ENCODE measurements around the gene ARHGAP23.
"Not testable (repeated sequence)": the region's sequence is repeated elsewhere in the genome, so short reads cannot be mapped to it uniquely, and the experiment has no call there.

ARHGAP23 gene

DNA sequence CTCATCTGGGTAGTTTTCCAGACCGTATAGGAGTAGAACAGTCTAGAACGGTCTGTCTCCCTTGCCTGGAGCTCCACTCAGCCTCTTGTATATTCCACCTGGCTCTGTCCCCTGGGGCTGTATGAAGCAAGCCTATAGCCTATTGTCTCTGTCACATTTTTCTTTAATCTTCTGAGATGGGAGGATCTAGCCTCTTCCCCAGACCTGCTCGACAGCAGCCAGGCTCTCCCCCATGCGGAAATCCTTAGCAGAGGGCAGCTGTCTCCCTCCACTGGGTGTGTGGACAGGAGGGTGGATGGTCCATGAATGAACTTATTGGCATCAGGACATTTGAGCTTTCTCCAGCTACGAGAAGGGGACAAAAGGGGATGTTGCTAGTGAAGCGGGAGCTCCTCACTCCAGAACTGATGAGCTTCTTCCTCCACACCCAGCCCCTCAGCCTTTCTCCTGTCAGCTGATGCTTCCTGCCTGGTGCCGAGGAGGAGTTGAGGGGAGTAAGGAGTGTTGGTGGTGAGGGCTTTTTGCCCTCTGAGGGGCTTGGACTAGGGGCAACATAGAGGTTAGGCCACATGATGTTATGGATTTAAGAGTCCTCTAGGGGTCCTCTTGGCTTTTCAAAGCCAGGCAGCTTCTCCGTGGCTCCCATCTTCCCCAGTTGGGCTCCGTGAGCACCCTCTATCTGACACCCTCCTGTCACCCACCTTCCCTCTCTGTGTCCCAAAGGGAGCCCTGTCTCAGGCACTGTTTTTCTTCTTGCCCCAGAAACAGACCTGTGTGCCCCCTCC lies 28.0 kb downstream of the ARHGAP23 start:
- DNase-seq (ENCODE audit: low read depth): no peak
- peak overlapping the region; percentile 60 for H3K4me3 ChIP-seq (ENCODE audit: low read depth, low read length)

- no peak for DNase-seq (ENCODE audit: low read depth)
- no peak overlapping the region for H3K4me3 ChIP-seq (ENCODE audit: low read depth, low read length)
These were observed 29.5 kb downstream of the ARHGAP23 start for GRCh38 chr17:38457577-38458371.

- H3K4me3 ChIP-seq (ENCODE audit: low read depth, low read length): no peak overlapping the region
- no peak for DNase-seq (ENCODE audit: low read depth)
These were observed 30.3 kb downstream of the ARHGAP23 start for GRCh38 chr17:38458521-38458920.

DNA sequence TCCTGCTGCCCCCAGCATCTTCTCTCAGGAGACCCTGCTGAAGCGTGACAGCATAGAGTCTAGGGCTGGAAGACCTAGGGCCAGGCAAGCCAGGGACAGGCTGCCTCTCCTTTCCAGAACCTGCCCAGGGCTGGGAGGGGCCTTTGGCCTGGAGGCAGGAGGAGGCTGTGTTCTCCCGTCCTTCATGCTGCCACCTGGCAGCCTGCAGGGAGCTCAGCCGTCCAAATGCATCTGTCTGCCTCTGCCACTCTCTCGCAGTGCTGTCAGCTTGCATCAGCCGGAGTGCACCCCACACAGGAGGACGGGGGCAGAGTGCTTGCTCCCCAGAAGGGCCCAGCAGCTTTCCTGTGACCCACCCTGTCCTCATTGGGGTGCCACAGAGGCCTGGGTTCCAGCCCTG lies 31.3 kb downstream of the ARHGAP23 start:
- no peak overlapping the region for H3K4me3 ChIP-seq (ENCODE audit: low read depth, low read length)
- DNase-seq (ENCODE audit: low read depth): no peak

GRCh38 chr17:38460082-38460715 lies 31.9 kb downstream of the ARHGAP23 start:
- H3K4me3 ChIP-seq (ENCODE audit: low read depth, low read length): no peak overlapping the region
- no peak for DNase-seq (ENCODE audit: low read depth)

- DNase-seq (ENCODE audit: low read depth): no peak
- H3K4me3 ChIP-seq (ENCODE audit: low read depth, low read length): no peak overlapping the region
These were observed 32.7 kb downstream of the ARHGAP23 start for GRCh38 chr17:38460716-38461630.

- H3K4me3 ChIP-seq (ENCODE audit: low read depth, low read length): no peak overlapping the region
- no peak for DNase-seq (ENCODE audit: low read depth)
These were observed 33.4 kb downstream of the ARHGAP23 start for GRCh38 chr17:38461683-38462082.

DNA sequence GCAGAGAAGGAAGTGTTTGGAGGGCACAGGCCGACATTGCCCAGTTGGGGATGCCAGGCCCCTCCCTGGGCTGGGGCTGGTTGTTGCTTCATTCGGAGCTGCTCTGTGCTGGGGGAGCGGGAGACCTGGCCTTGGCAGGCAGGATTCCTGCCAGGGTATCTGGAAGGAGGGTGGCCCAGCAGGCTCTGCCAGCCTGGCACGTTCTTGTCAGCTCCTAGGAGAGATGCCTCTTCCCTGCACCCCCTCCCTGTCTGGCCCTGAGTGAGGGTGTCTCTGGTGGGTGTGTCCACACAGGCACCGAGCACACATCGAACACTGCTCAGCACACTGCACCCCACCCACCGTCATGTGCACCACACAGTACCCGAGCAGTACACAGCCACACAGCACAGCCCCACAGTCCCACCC lies 35.2 kb downstream of the ARHGAP23 start:
- no peak overlapping the region for H3K4me3 ChIP-seq (ENCODE audit: low read depth, low read length)
- no peak for DNase-seq (ENCODE audit: low read depth)

DNA sequence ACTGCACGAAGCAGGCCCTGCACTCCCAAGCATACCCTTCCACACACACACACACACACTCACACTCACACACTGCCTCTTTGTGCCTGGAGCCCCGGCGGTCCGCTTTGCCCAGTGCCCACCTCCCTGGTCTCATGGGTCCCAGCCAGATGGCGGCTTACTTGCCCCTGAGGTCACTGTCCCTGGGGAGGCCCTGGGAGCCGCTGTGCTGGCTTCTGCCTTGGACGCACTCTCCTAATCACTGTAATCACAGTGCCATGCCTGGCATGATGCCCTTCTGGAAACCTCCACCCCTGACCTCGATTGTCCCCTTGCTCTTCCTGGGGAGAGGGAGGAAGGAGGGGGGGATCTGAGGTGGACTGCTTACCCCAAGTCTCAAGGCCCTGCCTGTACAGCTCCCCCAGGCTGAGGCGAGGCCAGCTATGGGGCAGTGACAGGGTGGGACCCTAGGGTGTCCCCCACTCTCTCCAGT lies 36.0 kb downstream of the ARHGAP23 start:
- H3K4me3 ChIP-seq (ENCODE audit: low read depth, low read length): peak overlapping the region; percentile 53
- no peak for DNase-seq (ENCODE audit: low read depth)

DNA sequence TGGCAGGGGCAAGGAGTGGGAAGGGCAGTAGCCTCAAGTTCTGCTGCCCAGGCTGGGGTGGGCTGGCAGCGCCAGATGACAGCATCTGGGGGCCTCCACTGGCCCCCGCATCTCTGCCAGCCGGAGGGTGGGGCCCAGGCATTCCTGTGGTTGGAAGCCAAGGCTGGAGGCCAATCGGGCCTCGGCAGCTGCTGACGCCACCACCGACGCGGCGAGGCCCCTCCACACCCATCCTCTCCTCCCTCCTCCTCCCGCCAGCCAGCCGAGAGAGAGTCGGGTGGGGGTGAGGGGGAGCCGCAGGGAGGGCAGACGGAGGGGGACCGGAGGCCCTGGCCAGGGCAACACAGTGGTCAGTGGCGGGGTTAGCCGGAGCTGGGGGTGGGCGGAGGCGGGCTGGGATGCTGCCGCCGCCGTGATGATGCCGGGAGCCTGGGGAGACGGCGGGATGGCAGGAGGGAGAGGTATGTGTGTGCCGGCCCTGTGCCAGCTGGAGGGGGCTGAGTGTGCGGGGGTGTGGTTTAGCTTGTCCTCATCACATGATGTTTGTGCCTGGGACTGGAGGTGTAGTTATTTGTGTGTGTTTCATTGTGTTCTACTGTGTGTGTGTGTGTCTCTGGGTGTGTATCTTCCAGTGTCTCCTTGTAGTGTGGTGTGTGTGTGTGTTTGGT lies 36.6 kb downstream of the ARHGAP23 start:
- H3K4me3 ChIP-seq (ENCODE audit: low read depth, low read length): peak overlapping the region; percentile 53
- DNase-seq (ENCODE audit: low read depth): peak; percentile 81

DNA sequence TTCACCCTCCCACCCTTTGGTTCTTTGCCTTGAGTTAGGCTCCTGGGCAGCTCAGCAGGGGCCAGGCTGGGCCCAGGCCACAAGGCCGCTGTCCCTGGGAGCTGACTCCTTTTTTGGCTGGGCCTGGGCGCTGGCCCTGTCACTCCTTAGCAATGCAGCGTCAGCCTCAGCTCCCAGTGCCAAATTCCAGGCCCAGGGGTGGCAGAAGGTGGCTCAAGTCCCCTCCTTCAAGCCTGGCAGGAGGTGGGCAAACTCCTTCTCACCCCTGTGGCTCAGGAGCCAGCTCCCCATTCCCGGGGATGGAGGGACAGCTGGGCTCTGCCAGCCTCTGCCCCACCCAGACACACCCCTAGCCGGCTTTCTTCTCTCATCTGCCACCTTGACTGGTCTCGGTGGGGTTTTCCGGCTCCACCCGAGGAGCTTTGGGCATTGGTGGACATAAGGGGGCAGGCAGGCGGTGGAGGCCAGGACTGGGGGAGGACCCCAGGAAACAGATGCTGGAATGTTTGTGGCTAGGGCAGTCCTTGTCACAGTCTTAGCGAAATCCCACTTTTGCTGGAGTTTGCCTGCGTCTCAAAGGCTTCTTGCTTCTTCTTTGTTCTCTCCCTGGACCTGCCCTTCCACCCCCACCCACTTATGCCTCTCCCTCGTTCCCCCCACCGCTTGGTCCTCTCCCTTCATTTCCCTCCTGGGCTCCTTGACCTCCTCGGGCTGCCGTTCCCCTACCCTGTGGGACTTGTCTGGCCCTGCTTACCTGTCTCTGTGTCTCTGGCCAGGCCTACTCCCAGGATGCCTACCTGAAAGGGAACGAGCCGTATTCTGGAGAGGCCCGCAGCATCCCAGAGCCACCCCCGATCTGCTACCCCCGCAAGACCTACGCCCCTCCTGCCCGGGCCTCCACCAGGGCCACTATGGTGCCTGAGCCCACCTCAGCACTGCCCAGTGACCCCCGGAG lies 37.4 kb downstream of the ARHGAP23 start:
- DNase-seq (ENCODE audit: low read depth): no peak
- H3K4me3 ChIP-seq (ENCODE audit: low read depth, low read length): peak overlapping the region; percentile 53

DNA sequence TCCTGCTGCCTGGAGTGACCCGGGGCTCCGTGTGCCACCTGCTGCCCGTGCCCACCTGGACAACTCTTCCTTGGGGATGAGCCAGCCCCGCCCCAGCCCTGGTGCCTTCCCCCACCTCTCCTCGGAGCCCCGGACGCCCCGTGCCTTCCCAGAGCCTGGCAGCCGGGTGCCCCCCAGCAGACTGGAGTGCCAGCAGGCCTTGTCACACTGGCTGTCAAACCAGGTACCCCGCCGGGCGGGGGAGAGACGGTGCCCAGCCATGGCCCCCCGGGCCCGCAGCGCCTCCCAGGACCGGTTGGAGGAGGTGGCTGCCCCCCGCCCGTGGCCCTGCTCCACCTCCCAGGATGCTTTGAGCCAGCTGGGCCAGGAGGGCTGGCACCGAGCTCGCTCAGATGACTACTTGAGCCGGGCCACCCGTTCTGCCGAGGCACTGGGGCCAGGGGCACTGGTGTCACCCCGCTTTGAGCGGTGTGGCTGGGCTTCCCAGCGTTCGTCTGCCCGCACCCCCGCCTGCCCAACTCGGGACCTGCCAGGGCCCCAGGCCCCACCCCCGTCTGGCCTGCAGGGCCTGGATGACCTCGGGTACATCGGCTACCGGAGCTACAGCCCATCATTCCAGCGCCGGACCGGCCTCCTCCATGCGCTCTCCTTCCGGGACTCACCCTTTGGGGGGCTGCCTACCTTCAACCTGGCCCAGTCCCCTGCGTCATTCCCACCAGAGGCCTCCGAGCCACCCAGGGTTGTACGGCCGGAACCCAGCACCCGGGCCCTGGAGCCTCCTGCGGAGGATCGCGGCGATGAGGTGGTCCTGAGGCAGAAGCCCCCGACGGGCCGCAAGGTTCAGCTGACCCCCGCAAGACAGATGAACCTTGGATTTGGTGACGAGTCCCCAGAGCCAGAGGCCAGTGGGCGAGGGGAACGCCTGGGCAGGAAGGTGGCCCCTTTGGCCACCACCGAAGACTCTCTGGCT lies 38.4 kb downstream of the ARHGAP23 start:
- DNase-seq (ENCODE audit: low read depth): no peak
- H3K4me3 ChIP-seq (ENCODE audit: low read depth, low read length): no peak overlapping the region

DNA sequence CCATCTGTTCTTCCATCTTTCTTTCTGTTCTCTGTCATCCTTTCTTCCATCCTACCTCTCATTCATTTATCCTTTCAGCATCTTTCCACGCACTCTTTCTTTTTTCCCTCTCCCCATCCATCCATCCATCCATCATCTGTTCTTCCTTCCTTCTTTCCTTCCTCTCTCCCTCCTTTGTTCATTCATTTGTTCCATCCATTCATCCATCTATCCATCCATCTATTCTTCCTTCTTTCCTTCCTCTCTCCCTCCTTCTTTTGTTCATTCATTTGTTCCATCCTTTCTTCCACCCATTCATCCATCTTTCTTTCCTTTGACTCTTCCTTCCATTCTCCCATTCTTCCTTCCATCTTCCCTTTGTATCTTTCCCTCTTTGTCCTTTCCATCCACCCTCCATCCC lies 39.2 kb downstream of the ARHGAP23 start:
- no peak for DNase-seq (ENCODE audit: low read depth)
- no peak overlapping the region for H3K4me3 ChIP-seq (ENCODE audit: low read depth, low read length)

DNA sequence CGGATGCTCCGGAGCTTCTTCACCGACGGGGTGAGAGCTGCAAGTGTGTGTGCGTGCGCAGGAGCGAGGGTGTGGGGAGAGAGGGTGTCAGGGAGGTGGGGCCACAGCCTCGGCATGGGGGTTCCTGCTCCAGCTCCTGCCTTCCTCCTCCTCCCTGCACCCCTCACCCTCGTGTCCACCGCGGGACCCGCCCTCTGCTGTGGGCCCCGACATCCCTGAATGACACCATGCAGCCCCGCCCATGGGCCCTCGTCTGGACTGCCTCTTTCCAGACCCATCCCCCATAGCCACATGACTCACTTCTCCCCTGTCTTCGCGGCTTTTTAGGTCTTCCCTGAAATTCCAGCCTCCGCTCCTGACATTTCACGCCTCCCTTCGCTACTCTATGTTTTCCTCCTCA lies 41.6 kb downstream of the ARHGAP23 start:
- H3K4me3 ChIP-seq (ENCODE audit: low read depth, low read length): no peak overlapping the region
- DNase-seq (ENCODE audit: low read depth): no peak

DNA sequence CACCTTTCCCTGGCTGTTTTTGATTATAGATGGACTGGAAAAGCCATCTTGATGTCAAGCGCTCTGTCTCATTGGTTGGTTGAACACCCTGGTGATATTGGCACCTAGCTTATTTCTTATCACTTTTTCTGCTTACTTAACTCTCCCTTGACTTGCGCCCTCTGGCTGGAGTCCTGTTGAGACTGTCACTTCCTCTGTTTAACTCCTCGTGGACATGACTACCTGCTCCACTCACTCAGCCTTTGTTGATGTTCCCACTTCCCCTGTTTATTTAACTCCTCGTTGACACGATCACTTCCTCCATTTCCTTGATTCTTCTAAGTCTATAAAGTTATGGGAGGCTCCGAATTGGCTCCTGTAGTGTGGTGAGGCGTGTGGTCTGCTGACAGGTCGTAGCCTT lies 43.0 kb downstream of the ARHGAP23 start:
- not testable (repeated sequence) for DNase-seq (ENCODE audit: low read depth); H3K4me3 ChIP-seq (ENCODE audit: low read depth, low read length)

DNA sequence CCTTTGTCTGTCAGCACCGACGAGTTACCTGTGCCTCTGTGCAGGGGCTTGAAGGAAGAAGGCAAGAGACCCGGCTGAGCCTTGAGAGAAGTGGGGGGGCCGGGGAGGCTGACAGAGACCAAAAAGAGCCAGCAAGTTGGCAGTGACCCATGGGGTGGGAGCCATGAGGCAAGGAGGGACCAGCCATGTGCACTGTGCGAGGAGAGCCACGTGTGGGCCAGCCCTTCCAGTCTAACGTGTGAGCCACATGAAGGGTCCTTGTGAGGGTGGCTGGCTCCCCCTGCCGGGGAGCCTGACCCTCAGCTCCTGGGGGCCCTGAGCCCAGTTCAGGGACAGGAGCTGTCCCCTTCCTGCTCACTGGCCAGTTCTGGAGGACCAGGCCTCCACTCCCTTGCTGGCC lies 46.4 kb downstream of the ARHGAP23 start:
- H3K4me3 ChIP-seq (ENCODE audit: low read depth, low read length); DNase-seq (ENCODE audit: low read depth): not testable (repeated sequence)

GRCh38 chr17:38476549-38476948 lies 48.3 kb downstream of the ARHGAP23 start:
- DNase-seq (ENCODE audit: low read depth): no peak
- no peak overlapping the region for H3K4me3 ChIP-seq (ENCODE audit: low read depth, low read length)
